Fibroblast of mammary gland (primary cell): ENCODE data around the gene ITPR3.

ENCODE experiments used
- DNase-seq: peaks from one replicate; pipeline ENCODE4 v3.0.0-alpha.2; 2010; ENCODE audit warnings: low read depth
- H3K4me3 ChIP-seq: 2 replicates; pipeline ENCODE4 v1.5.1; 2011; ENCODE audit warnings: low read depth, mild to moderate bottlenecking, low read length, moderate library complexity; ENCODE audit not compliant: control insufficient read depth
- TF ChIP-seq, protein P1 (sequence below): conservative IDR thresholded peaks from 2 replicates; pipeline ENCODE4 v1.5.1; 2011; ENCODE audit warnings: low read depth, low read length, inconsistent platforms; ENCODE audit not compliant: control insufficient read depth, insufficient read depth

Gene ITPR3

GRCh38 chr6:33607126-33607783 lies 13.9 kb upstream of the ITPR3 start:
- no peak for DNase-seq
- H3K4me3 ChIP-seq = no peak overlapping the region
- TF ChIP-seq, protein P1, sequence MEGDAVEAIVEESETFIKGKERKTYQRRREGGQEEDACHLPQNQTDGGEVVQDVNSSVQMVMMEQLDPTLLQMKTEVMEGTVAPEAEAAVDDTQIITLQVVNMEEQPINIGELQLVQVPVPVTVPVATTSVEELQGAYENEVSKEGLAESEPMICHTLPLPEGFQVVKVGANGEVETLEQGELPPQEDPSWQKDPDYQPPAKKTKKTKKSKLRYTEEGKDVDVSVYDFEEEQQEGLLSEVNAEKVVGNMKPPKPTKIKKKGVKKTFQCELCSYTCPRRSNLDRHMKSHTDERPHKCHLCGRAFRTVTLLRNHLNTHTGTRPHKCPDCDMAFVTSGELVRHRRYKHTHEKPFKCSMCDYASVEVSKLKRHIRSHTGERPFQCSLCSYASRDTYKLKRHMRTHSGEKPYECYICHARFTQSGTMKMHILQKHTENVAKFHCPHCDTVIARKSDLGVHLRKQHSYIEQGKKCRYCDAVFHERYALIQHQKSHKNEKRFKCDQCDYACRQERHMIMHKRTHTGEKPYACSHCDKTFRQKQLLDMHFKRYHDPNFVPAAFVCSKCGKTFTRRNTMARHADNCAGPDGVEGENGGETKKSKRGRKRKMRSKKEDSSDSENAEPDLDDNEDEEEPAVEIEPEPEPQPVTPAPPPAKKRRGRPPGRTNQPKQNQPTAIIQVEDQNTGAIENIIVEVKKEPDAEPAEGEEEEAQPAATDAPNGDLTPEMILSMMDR = no peak

- no peak overlapping the region for H3K4me3 ChIP-seq
- TF ChIP-seq, protein P1 = peak; percentile 28
- DNase-seq = no peak
These were observed 13.3 kb upstream of the ITPR3 start for GRCh38 chr6:33607784-33608161.

DNA sequence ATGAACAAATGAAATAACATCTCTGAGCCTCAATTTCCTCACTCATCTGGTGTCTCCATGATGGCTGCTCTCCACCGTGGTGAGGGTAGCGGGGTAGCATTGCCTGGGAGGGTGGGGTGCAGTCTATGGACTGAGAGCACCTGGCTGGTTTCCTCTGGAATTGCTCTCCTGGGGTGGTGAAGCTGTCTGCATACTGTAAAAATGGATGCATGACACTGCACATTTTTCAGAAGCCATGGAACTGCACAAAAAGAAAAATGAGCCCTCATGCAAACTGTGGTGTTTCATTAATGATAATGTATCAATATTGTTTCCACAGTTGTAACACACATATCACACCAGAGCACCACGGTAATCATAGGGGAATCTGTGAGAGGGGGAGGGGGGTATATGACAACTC lies 12.1 kb upstream of the ITPR3 start:
- TF ChIP-seq, protein P1 = no peak
- H3K4me3 ChIP-seq = no peak overlapping the region

GRCh38 chr6:33609528-33609927 lies 11.6 kb upstream of the ITPR3 start:
- TF ChIP-seq, protein P1 = no peak
- no peak overlapping the region for H3K4me3 ChIP-seq

More for the DNA sequence above, 12.1 kb upstream of the ITPR3 start:
- DNase-seq = no peak

DNA sequence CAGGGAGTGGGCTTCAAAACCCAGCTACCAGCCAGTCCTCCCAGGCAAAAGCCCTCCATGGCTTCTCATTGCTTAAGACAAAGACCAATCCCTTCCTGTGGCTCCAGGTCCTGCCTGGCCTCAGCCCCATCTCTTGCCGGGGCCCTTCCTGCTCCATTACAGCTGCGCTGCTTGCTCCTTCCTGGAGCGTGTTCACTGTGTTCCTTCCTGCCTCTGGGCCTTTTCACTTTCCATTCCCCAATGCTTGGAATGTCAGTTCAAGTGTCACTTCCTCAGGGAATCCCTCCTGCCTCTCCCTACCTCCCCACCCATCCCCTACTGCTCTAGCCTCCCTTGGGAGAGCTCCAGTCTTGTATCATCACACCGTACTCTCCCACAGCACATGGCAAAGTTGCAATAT lies 11.1 kb upstream of the ITPR3 start:
- H3K4me3 ChIP-seq = no peak overlapping the region

More at GRCh38 chr6:33609528-33609927, 11.6 kb upstream of the ITPR3 start:
- DNase-seq = peak; percentile 88

DNA sequence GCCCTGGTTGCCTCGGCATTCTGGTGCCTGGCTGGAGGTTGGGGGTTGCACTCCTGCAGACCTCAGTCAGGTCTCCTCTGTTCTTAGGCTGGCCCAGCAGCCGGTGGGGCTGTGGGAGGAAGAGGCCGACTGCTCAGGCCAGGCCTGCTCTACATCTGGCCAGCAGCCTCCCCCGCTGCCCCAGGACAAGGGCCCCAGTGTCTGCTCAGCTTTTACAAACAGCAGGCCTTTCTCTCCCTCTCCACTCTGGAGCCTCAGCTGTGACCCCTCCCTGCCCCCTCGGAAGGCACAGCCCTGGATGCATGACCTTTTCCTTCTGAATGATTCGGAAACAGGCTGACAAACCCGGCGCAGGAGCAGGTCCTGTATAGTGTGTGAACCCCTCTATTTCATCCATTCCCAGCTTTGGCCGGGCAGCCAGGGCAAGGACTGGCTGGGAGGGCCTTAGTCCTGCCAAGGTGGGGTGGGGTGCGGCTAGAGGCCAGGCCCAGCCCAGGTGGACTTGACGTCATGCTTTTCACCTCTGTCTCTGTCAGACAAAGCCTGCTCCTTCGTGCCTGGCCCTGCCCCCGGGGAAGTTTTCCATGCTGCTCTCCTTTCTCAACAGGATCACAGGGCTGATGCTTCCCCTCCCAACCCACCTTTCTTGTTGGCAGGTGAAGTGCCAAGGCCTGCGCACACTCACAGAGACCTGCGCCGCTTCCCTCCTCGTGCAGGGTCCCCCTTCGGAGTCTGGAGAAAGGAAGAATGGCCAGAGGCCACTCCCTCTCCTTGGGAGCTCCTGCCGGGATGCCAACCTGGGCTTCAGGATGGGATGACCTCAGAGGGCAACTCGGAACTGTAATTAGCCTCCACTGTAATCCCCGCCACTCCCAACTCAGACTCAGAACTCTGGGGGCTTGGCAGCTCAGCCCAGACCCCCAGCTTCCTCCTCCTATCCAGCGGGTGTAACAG lies 10.1 kb upstream of the ITPR3 start:
- H3K4me3 ChIP-seq = no peak overlapping the region
- DNase-seq = no peak
- TF ChIP-seq, protein P1 = no peak

More for the DNA sequence above, 11.1 kb upstream of the ITPR3 start:
- TF ChIP-seq, protein P1 = no peak
- no peak for DNase-seq
